ENCODE results near the gene DRC7.

DNA sequence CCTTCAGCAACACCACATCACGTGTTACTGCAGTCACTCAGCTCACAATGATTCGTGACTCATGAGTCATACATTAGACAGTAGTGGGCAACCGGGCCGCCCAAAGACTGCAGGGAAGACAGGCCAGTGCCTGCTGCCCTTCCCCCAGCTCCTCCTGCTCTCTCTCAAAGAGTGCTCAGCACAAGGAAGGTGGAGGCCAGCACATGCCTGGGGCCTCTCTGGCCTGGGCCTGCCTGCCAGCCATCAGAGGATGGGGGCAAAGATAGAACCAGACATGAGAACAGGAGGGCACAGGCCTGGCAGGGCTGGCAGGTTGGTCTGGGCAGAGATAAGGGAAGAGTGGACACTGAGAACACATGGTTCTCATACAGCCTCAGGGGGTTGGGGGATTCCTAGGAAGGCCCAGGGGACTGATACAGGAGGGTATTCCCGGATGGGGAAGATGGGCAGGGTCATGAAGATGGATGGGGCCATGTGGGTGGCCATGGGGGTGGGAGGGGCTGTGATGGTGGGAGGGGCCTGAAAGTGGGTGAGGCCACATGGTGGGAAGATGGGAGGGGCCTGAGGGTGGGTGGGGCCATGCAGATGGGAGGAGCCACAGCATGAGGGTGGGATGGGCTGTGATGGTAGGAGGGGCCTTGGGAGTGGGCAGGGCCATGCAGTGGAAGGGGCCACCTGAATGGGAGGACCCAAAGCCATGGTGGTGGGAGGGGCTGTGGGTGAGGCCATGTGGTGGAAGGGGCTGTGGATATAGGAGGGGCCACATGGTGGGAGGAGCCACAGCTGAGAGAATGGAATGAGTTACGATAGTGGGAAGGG, 69.9 kb downstream of the DRC7 start:
- TF ChIP-seq, protein P1, sequence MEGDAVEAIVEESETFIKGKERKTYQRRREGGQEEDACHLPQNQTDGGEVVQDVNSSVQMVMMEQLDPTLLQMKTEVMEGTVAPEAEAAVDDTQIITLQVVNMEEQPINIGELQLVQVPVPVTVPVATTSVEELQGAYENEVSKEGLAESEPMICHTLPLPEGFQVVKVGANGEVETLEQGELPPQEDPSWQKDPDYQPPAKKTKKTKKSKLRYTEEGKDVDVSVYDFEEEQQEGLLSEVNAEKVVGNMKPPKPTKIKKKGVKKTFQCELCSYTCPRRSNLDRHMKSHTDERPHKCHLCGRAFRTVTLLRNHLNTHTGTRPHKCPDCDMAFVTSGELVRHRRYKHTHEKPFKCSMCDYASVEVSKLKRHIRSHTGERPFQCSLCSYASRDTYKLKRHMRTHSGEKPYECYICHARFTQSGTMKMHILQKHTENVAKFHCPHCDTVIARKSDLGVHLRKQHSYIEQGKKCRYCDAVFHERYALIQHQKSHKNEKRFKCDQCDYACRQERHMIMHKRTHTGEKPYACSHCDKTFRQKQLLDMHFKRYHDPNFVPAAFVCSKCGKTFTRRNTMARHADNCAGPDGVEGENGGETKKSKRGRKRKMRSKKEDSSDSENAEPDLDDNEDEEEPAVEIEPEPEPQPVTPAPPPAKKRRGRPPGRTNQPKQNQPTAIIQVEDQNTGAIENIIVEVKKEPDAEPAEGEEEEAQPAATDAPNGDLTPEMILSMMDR (IDR thresholded peaks at IDR 0.05): no peak
- TF ChIP-seq POLR2A (IDR thresholded peaks at IDR 0.05) (no peak), POLR2AphosphoS5 (IDR thresholded peaks at IDR 0.05) (no peak)
